RWPE2 (cell line): ENCODE results near the gene SV2C.

Experiments
- ATAC-seq: fragments of 200-7000 bp; cut with Tn5 transposase; 3 replicates; pipeline ENCODE4 v1.9.1; 2021; ENCODE audit warnings: low read depth
- DNase-seq: peaks from one replicate; pipeline ENCODE4 v3.0.0-alpha.2; 2020; ENCODE audit warnings: low spot score
- H3K27ac ChIP-seq: fragments of 450-650 bp; 2 replicates; pipeline ENCODE4 v1.5.1; 2017; ENCODE audit warnings: mild to moderate bottlenecking; ENCODE audit not compliant: poor library complexity, severe bottlenecking
- H3K27me3 ChIP-seq: fragments of 250-450 bp; sonication (Bioruptor Pico); 2 replicates; pipeline ENCODE4 v1.5.1; 2021; ENCODE audit warnings: mild to moderate bottlenecking, moderate library complexity; ENCODE audit not compliant: insufficient read depth, poor library complexity, severe bottlenecking
- H3K36me3 ChIP-seq: fragments of 250-450 bp; sonication (Bioruptor Pico); 2 replicates; pipeline ENCODE4 v1.5.1; 2020; ENCODE audit warnings: low read depth, mild to moderate bottlenecking, moderate library complexity
- H3K4me1 ChIP-seq: fragments of 250-450 bp; sonication (Bioruptor Pico); 2 replicates; pipeline ENCODE4 v1.5.1; 2021; ENCODE audit warnings: mild to moderate bottlenecking, moderate library complexity; ENCODE audit not compliant: insufficient read depth, poor library complexity, severe bottlenecking
- H3K4me3 ChIP-seq: fragments of 250-450 bp; sonication (Bioruptor Pico); 2 replicates; pipeline ENCODE4 v1.5.1; 2021; ENCODE audit warnings: mild to moderate bottlenecking, moderate library complexity; ENCODE audit not compliant: severe bottlenecking
- H3K9me3 ChIP-seq: fragments of 250-450 bp; sonication (Bioruptor Pico); 2 replicates; pipeline ENCODE4 v1.5.1; 2021; ENCODE audit warnings: mild to moderate bottlenecking, moderate library complexity; ENCODE audit not compliant: severe bottlenecking
- TF ChIP-seq, protein P1 (sequence below): fragments of 450-650 bp; IDR thresholded peaks from one replicate; pipeline ENCODE4 v1.5.1; 2017; ENCODE audit warnings: mild to moderate bottlenecking, moderate library complexity; ENCODE audit not compliant: poor library complexity, severe bottlenecking

The SV2C gene

DNA sequence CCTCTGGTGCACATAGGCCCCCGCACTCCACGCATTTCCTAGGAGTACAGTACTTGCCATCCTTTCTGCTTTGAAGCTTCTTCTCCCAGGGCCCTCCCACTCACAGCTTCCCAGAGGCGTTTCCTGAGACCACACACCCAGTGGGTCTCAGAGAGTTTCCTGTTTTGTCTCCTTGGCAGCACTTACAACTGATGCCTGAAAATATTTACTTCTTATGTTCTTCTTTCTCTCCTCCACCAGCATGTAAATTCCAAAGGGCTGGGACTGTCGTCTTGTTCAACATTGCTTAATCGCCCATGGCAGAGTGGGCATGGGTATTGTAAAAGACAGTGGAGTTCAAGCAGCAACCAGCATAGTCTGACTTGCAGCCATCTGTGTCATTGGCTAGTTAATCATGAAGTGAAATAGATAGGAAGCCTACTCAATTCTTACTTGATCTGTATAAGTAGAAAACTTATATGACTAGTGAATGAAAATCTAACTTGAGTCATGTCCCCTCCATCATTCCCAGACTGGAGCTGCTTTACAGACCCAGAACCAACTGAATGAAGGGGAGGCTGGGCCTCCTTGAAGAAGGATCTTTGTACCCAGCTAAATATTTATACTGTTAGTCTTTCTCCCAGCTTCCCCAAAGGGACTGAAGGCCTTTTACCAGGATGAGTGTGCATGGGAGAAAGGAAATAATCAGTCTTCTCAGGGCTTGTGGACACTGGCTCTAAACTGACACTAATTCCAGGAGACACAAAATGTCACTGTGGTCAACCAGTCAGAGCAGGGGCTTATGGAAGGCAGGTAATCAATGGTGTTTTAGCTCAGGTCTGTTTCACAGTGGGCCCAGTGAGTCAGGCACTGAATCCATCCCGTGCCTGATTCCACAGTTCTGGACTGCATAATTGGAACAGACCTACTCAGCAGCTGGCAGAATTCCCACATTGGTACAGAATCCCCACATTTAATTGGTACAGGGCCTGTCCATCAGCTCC is 116.4 kb downstream of the SV2C start:
- H3K4me3 ChIP-seq, result no peak overlapping the region
- TF ChIP-seq, protein P1, sequence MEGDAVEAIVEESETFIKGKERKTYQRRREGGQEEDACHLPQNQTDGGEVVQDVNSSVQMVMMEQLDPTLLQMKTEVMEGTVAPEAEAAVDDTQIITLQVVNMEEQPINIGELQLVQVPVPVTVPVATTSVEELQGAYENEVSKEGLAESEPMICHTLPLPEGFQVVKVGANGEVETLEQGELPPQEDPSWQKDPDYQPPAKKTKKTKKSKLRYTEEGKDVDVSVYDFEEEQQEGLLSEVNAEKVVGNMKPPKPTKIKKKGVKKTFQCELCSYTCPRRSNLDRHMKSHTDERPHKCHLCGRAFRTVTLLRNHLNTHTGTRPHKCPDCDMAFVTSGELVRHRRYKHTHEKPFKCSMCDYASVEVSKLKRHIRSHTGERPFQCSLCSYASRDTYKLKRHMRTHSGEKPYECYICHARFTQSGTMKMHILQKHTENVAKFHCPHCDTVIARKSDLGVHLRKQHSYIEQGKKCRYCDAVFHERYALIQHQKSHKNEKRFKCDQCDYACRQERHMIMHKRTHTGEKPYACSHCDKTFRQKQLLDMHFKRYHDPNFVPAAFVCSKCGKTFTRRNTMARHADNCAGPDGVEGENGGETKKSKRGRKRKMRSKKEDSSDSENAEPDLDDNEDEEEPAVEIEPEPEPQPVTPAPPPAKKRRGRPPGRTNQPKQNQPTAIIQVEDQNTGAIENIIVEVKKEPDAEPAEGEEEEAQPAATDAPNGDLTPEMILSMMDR, result no peak
- no peak for ATAC-seq
- H3K27ac ChIP-seq, result no peak overlapping the region
- peaks cover 26% of the 10 kb centered on the region for H3K27me3 ChIP-seq
- no peaks in the 10 kb centered on the region for H3K9me3 ChIP-seq
- no peak for DNase-seq
- H3K36me3 ChIP-seq, result no peaks in the 10 kb centered on the region
- H3K4me1 ChIP-seq, result no peaks in the 10 kb centered on the region

DNA sequence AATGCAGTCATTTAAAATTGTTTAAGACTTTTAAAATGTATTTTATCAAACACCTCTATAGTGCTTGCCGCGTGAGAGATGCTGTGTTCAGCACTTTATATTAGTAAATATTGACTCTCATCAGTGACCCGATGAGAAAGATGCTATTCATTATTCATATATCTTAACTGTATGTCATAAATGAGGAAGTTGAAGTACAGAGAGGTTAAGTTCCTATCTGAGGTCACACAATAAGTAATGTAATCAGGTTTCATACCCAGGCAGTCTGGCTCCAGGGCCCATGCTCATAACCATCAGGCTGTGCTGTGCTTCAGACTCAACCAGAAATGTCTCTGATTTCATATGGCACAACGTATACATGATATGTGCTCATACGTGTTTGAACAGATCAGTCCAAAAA is 119.0 kb downstream of the SV2C start:
- DNase-seq, result no peak
- Histone ChIP-seq H3K9me3 (no peaks in the 10 kb centered on the region), H3K4me3 (no peak overlapping the region)

DNA sequence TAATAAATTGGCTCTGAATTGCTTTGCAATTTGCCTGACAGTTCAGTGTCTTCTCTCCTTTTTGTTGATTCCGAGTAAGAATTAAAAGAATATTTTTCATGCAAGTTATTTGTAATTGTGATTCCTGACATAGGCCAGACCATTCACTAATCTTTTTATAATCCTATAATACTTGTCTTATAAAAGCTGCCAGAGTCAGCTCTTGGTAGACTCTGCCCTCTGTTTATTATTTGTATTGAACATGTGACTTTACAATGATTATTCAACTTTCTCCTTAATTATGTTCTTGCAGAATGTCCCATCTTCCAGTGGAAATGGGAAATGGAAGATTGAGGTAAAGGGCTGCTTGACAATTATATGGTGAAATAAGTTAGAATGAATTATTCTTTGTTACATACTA is 121.0 kb downstream of the SV2C start:
- no peak overlapping the region for H3K27ac ChIP-seq
- no peaks in the 10 kb centered on the region for H3K36me3 ChIP-seq
- H3K4me1 ChIP-seq, result no peaks in the 10 kb centered on the region
- H3K4me3 ChIP-seq, result no peak overlapping the region
- DNase-seq (no peak), ATAC-seq (no peak)
- TF ChIP-seq, protein P1, result no peak
- peaks cover 2% of the 10 kb centered on the region for H3K9me3 ChIP-seq
- H3K27me3 ChIP-seq, result peaks cover 12% of the 10 kb centered on the region

More for the DNA sequence above, 119.0 kb downstream of the SV2C start:
- Histone ChIP-seq H3K4me1 (no peaks in the 10 kb centered on the region), H3K36me3 (no peaks in the 10 kb centered on the region), H3K27ac (no peak overlapping the region), H3K27me3 (peaks cover 7% of the 10 kb centered on the region)
- TF ChIP-seq, protein P1, result no peak
- ATAC-seq, result no peak

GRCh38 chr5:76204713-76205112 is 121.5 kb downstream of the SV2C start:
- H3K27ac ChIP-seq, result no peak overlapping the region
- no peak for DNase-seq

More at GRCh38 chr5:76204713-76205112, 121.5 kb downstream of the SV2C start:
- Histone ChIP-seq H3K4me1 (no peaks in the 10 kb centered on the region), H3K4me3 (no peak overlapping the region), H3K9me3 (peaks cover 3% of the 10 kb centered on the region), H3K27me3 (peaks cover 12% of the 10 kb centered on the region), H3K36me3 (no peaks in the 10 kb centered on the region)
- TF ChIP-seq, protein P1, result no peak
- ATAC-seq, result peak; percentile 74
